DND-41 (cell line): Measurements from ENCODE around the gene SLK.

Experiments
- ATAC-seq: fragments of 200-7000 bp; cut with Tn5 transposase; 3 replicates; pipeline ENCODE4 v1.9.1; 2021; ENCODE audit warnings: low read depth; ENCODE audit not compliant: insufficient read depth
- DNase-seq: peaks from one replicate; pipeline ENCODE4 v3.0.0-alpha.2; 2020
- H2AFZ ChIP-seq: 2 replicates; pipeline ENCODE4 v1.6.0; 2012; ENCODE audit warnings: low read depth, low read length
- H3K27ac ChIP-seq: 2 replicates; pipeline ENCODE4 v1.5.1; 2012; ENCODE audit warnings: low read length, inconsistent platforms
- H3K27me3 ChIP-seq: fragments of 200-600 bp; sonication (generic); 2 replicates; pipeline ENCODE4 v1.6.0; 2012; ENCODE audit warnings: low read length, mild to moderate bottlenecking, inconsistent platforms; ENCODE audit not compliant: insufficient read depth, poor library complexity
- H3K36me3 ChIP-seq: 2 replicates; pipeline ENCODE4 v1.5.1; 2012; ENCODE audit warnings: low read length, inconsistent platforms; ENCODE audit not compliant: insufficient read depth
- H3K4me1 ChIP-seq: 2 replicates; pipeline ENCODE4 v1.5.1; 2012; ENCODE audit warnings: mild to moderate bottlenecking, low read length; ENCODE audit not compliant: insufficient read depth
- H3K4me2 ChIP-seq: 2 replicates; pipeline ENCODE4 v1.6.0; 2012; ENCODE audit warnings: mild to moderate bottlenecking, moderate library complexity, low read length, inconsistent platforms; ENCODE audit not compliant: insufficient read depth
- H3K4me3 ChIP-seq, 2 experiments: fragments of 200-600 bp in 1 of 2; shearing (Covaris generic) in 1 of 2; 2 replicates each; pipeline ENCODE4 v1.5.1; 2012 to 2016; ENCODE audit warnings: inconsistent platforms in 2 of 2, low read length in 2 of 2, mild to moderate bottlenecking in 2 of 2, low read depth in 1 of 2, moderate library complexity in 1 of 2
- H3K79me2 ChIP-seq: 2 replicates; pipeline ENCODE4 v1.6.0; 2012; ENCODE audit warnings: low read length, inconsistent platforms; ENCODE audit not compliant: insufficient read depth
- H3K9ac ChIP-seq: 2 replicates; pipeline ENCODE4 v1.6.0; 2012; ENCODE audit warnings: low read depth, mild to moderate bottlenecking, inconsistent platforms, low read length, moderate library complexity
- H3K9me3 ChIP-seq: 2 replicates; pipeline ENCODE4 v1.5.1; 2012; ENCODE audit warnings: low read length, moderate library complexity, mild to moderate bottlenecking, inconsistent platforms; ENCODE audit not compliant: insufficient read depth, severe bottlenecking
- H4K20me1 ChIP-seq: 2 replicates; pipeline ENCODE4 v1.6.0; 2012; ENCODE audit warnings: low read length; ENCODE audit not compliant: insufficient read depth
- EZH2 ChIP-seq: IDR thresholded peaks from 3 replicates; pipeline ENCODE4 v1.6.1; 2012; ENCODE audit warnings: borderline replicate concordance, low read depth, mild to moderate bottlenecking, moderate library complexity, low read length, inconsistent platforms; ENCODE audit not compliant: severe bottlenecking
- TF ChIP-seq, protein P1 (sequence below): IDR thresholded peaks from 2 replicates; pipeline ENCODE4 v1.5.1; 2012; ENCODE audit warnings: borderline replicate concordance, low read length, moderate library complexity, mild to moderate bottlenecking; ENCODE audit not compliant: poor library complexity, severe bottlenecking; ENCODE audit errors: extremely low read depth

SLK gene

DNA sequence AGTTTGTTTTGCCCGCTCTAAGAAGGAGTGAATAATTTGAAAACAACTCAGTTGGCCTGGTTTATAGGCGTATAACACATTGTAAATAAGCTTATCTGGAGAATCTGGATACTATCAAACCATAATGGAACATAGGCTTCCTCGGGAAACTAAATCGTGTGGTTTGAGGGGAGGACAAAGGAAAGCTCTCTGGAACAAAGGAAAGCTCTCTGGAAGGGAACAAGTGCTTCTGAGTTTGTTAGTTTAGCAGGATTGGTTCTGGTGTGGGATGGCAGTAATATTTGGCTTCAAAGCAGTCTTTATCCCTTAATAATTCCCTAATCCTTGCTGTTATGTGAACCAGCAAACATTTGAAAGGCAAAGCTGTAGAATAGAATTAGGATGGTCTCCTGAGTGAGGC, 15.0 kb upstream of the SLK start:
- H3K79me2 ChIP-seq = no peaks in the 10 kb centered on the region
- TF ChIP-seq, protein P1, sequence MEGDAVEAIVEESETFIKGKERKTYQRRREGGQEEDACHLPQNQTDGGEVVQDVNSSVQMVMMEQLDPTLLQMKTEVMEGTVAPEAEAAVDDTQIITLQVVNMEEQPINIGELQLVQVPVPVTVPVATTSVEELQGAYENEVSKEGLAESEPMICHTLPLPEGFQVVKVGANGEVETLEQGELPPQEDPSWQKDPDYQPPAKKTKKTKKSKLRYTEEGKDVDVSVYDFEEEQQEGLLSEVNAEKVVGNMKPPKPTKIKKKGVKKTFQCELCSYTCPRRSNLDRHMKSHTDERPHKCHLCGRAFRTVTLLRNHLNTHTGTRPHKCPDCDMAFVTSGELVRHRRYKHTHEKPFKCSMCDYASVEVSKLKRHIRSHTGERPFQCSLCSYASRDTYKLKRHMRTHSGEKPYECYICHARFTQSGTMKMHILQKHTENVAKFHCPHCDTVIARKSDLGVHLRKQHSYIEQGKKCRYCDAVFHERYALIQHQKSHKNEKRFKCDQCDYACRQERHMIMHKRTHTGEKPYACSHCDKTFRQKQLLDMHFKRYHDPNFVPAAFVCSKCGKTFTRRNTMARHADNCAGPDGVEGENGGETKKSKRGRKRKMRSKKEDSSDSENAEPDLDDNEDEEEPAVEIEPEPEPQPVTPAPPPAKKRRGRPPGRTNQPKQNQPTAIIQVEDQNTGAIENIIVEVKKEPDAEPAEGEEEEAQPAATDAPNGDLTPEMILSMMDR = no peak
- no peak for TF ChIP-seq EZH2
- DNase-seq (no peak), ATAC-seq (no peak)
- peaks cover 4% of the 10 kb centered on the region for H3K27me3 ChIP-seq
- no peak overlapping the region for H3K4me2 ChIP-seq
- H3K4me1 ChIP-seq = no peaks in the 10 kb centered on the region
- no peaks in the 10 kb centered on the region for H4K20me1 ChIP-seq
- H3K9ac ChIP-seq = no peak overlapping the region
- H3K36me3 ChIP-seq = no peaks in the 10 kb centered on the region
- no peak overlapping the region for H3K27ac ChIP-seq
- no peaks in the 10 kb centered on the region for H3K9me3 ChIP-seq
- H3K4me3 ChIP-seq = no peak overlapping the region
- H2AFZ ChIP-seq = no peak overlapping the region

GRCh38 chr10:103954543-103954942, 12.4 kb upstream of the SLK start:
- no peak overlapping the region for H3K4me3 ChIP-seq
- H3K4me1 ChIP-seq = no peaks in the 10 kb centered on the region
- peaks cover 4% of the 10 kb centered on the region for H3K27me3 ChIP-seq
- H3K9ac ChIP-seq = no peak overlapping the region
- TF ChIP-seq, protein P1 = no peak
- TF ChIP-seq EZH2 = no peak
- H4K20me1 ChIP-seq = no peaks in the 10 kb centered on the region
- no peaks in the 10 kb centered on the region for H3K9me3 ChIP-seq
- H3K79me2 ChIP-seq = no peaks in the 10 kb centered on the region
- DNase-seq (no peak), ATAC-seq (no peak)
- H2AFZ ChIP-seq = no peak overlapping the region
- H3K4me2 ChIP-seq = no peak overlapping the region
- no peak overlapping the region for H3K27ac ChIP-seq
- H3K36me3 ChIP-seq = no peaks in the 10 kb centered on the region

GRCh38 chr10:103958996-103959395, 7.9 kb upstream of the SLK start:
- Histone ChIP-seq H3K4me3 (no peak overlapping the region), H3K27me3 (peaks cover 3% of the 10 kb centered on the region), H3K36me3 (no peaks in the 10 kb centered on the region), H3K4me1 (no peaks in the 10 kb centered on the region), H3K9me3 (no peaks in the 10 kb centered on the region), H2AFZ (no peak overlapping the region), H4K20me1 (no peaks in the 10 kb centered on the region), H3K4me2 (no peak overlapping the region), H3K9ac (no peak overlapping the region), H3K27ac (no peak overlapping the region), H3K79me2 (no peaks in the 10 kb centered on the region)
- no peak for DNase-seq
- no peak for ATAC-seq
- TF ChIP-seq, protein P1 = no peak
- no peak for TF ChIP-seq EZH2

- Histone ChIP-seq H3K9me3 (no peaks in the 10 kb centered on the region), H4K20me1 (no peaks in the 10 kb centered on the region), H3K9ac (no peak overlapping the region), H2AFZ (no peak overlapping the region), H3K36me3 (no peaks in the 10 kb centered on the region), H3K4me1 (no peaks in the 10 kb centered on the region), H3K4me3 (no peak overlapping the region), H3K79me2 (no peaks in the 10 kb centered on the region), H3K27ac (no peak overlapping the region), H3K4me2 (no peak overlapping the region), H3K27me3 (peaks cover 3% of the 10 kb centered on the region)
- ATAC-seq = no peak
- no peak for DNase-seq
- TF ChIP-seq, protein P1 = no peak
- no peak for TF ChIP-seq EZH2
Observed at GRCh38 chr10:103960103-103960502, 6.8 kb upstream of the SLK start.
